Upper lobe of left lung (tissue), 4 donors: ENCODE measurements around the gene OXA1L.

Experiments
- EP300 ChIP-seq, 4 donors: sonication (generic); formaldehyde crosslinking; IDR thresholded peaks; one replicate each; pipeline ENCODE4 v1.5.1; 2017; ENCODE audit warnings: antibody characterized with exemption in 4 of 4, control low read depth in 2 of 4
- POLR2A ChIP-seq, 4 donors: fragments of 450-650 bp; IDR thresholded peaks; one replicate each; pipeline ENCODE4 v1.5.1; 2016 to 2017; ENCODE audit warnings: antibody characterized with exemption in 4 of 4, mild to moderate bottlenecking in 2 of 4
- TF ChIP-seq, protein P1 (sequence below), 6 experiments: fragments of 450-650 bp in 4 of 6; fragments of 200-600 bp in 2 of 6; sonication (generic) in 2 of 6; IDR thresholded peaks; one replicate each; pipeline ENCODE4 v1.5.1; 2016 to 2019; ENCODE audit warnings: antibody characterized with exemption in 6 of 6

DNA sequence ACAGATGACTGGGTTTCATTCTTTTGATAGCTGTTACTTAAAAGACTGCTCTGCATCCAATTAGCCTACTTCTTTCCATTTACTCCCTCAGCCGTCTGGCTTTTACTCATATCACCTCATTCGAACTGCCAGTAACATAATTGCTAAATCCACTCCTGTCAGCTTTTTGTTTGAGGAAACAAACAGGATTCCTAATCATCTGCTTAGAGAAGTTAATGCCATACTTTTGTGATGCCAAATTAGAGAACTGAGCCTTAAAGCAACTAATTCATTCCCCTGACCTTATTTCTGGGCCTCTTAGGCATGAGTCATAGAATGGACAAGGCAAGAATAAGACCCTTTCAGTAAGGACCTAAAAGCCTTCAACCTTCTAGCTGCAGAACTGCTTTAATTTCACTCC is 2.9 kb downstream of the OXA1L start:
- TF ChIP-seq POLR2A (IDR thresholded peaks at IDR 0.05): no peak
- TF ChIP-seq, protein P1, sequence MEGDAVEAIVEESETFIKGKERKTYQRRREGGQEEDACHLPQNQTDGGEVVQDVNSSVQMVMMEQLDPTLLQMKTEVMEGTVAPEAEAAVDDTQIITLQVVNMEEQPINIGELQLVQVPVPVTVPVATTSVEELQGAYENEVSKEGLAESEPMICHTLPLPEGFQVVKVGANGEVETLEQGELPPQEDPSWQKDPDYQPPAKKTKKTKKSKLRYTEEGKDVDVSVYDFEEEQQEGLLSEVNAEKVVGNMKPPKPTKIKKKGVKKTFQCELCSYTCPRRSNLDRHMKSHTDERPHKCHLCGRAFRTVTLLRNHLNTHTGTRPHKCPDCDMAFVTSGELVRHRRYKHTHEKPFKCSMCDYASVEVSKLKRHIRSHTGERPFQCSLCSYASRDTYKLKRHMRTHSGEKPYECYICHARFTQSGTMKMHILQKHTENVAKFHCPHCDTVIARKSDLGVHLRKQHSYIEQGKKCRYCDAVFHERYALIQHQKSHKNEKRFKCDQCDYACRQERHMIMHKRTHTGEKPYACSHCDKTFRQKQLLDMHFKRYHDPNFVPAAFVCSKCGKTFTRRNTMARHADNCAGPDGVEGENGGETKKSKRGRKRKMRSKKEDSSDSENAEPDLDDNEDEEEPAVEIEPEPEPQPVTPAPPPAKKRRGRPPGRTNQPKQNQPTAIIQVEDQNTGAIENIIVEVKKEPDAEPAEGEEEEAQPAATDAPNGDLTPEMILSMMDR (IDR thresholded peaks at IDR 0.05): no peak
- no peak for TF ChIP-seq EP300 (IDR thresholded peaks at IDR 0.05)
